HG03442 (cell line): Measurements from ENCODE around the gene NGFR.
"Not testable (repeated sequence)": the region's sequence is repeated elsewhere in the genome, so short reads cannot be mapped to it uniquely, and the experiment has no call there.

Source experiments
- ATAC-seq: cut with Tn5 transposase; IDR thresholded peaks from one replicate; pipeline ENCODE4 v1.9.1; 2021; ENCODE audit warnings: mild to moderate bottlenecking, moderate library complexity; ENCODE audit not compliant: unreplicated experiment

The NGFR gene

DNA sequence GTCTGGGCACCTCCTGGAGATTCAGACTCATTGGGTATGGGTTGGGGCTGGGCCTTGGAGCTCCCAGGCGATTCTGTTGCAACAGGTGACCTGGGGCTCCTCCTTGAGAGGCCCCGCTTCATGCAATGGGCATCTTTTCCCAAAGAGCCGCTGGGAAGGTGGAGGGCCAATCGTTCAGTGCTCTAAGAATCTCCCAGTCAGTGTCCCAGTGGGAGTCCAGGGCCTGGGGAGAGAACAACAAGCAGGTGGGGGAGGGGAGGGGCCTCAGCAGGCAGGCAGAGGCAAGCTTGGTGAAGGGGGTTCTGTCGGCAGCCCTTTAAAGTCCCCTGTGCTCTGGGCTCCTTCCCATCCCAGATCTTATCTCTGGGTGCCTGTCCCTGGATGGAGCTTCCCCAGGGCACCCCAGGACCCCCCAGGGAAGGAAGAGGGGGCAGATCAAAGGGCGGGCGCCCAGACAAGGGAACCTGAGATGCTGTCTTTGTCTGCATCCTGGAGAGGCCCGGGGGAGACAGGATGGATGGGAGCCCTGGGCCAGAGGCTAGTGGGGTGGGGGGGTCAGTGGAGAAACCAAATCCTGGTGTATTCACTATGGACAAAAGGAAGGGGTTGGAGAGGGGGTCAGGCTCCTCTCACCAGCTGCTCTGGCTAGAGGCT is 50.0 kb downstream of the NGFR start:
- no peak for ATAC-seq

DNA sequence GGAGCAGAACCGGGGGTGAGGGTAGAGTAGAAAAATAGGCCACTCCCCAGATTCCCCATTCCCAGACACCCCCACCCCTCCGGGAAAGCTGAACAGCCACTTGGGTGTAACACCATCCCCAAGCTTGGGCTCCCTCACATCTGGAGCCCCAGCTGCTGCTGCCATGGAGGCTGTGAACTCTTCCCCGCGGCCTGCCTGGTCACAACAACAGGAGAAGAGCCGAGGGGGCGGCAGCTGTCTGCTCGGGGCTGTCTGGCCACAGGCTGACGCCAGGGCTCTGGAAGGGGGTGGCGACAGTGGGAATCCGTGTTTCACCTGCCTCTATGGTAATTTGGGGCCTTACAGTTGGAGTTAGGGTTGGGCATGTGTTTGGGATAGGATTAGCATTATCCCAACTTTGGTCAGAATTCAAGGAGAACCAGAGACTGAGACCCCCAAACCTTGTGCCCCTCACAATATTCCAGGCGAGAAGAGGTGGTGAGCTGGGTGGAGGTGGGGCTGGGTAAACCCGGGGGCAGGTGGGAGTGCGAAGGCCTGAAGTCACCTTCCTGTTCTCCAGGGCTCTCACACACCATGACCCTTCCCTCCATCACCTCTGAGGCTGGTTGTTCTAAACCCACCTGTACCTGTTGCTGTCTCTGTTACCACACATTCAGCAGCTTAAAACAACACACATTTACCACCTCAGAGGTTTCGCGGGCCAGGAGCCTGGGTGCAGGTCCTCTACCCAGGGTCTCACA is 50.9 kb downstream of the NGFR start:
- no peak for ATAC-seq

DNA sequence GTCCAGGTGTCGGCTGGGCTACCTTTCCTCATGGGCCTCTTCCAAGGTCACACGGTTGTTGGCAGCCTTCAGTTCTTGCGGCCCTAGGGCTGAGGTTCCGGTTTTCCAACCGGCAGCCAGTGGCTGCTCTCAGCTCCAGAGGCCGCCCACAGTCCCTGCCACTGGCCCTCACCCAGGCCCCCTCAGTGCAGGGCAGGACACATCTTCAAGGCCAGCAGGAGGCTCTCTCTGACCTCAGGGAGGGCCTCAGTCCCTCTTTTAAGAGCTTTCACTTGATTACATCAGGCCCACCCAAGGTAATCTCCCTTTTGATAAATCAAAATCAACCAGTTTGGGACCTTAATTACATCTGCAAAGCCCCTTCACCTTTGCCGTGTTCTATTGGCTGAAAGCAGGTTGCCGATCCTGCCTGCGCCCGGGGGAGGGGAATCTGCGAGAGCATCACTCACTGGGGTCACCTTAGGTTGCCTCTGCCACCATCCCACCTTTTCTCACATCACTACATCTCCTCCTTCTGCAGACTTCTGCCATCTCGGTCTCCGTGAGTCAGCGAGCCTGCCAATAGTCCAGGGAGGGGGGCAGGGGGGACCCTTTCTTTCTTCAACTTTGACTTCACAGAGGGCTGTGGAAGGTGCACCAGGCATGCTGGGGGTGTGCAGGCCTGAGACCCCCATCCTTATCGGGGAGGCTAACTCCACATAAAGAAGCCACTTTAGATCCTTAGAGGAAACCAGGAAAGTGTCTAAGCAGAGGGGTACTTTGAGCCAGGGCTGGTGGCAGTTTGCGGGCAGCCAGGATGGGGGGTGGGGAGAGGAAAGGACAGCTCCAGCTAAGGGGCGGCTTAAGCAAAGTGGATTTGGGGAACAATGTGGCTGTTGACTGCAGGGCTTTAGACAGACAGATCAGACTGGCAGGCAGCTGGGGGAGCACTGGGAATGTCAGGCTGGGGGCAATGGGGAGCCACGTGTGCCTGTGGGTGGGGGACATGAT is 51.7 kb downstream of the NGFR start:
- ATAC-seq = no peak

DNA sequence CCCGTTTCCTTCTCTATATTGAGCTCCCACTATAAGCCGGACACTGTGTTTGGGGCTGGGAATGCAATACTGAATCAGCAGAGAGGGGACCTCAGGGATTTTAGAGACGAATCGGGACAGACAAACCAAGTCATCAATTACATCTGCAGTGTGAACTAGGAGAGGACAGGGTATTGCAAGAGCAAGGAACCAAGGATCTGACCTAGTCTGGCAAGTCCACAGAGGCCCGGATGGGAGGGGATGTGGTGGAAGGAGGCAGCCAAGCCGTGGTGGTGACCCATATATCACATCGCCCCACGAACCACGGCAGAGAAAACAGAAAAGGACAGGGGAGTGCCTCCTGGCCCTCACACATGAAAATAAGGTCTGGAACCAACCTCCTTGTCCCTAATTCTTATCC is 52.5 kb downstream of the NGFR start:
- ATAC-seq = no peak

DNA sequence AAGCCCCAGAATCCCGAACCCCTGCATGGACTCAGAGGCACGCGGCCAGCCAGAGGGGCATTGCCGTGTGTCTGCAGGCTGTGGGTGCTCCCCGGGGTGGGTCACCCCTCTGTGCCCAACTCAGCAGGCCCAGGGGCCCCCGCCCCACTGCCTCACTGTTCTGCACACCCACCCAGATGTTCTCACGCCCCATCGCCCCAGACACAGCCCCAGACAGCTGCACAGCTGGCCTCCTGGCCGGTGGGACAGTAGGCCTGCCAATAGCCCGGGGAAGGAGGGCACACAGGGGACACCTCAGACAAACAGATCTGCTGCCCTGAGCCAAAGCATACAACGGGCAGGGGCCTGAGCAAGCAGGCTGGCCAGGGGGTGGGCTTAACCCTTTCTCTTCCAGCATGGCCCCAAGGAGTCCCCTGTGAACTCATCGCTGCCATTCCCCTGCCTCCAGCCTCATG is 53.0 kb downstream of the NGFR start:
- ATAC-seq = no peak

DNA sequence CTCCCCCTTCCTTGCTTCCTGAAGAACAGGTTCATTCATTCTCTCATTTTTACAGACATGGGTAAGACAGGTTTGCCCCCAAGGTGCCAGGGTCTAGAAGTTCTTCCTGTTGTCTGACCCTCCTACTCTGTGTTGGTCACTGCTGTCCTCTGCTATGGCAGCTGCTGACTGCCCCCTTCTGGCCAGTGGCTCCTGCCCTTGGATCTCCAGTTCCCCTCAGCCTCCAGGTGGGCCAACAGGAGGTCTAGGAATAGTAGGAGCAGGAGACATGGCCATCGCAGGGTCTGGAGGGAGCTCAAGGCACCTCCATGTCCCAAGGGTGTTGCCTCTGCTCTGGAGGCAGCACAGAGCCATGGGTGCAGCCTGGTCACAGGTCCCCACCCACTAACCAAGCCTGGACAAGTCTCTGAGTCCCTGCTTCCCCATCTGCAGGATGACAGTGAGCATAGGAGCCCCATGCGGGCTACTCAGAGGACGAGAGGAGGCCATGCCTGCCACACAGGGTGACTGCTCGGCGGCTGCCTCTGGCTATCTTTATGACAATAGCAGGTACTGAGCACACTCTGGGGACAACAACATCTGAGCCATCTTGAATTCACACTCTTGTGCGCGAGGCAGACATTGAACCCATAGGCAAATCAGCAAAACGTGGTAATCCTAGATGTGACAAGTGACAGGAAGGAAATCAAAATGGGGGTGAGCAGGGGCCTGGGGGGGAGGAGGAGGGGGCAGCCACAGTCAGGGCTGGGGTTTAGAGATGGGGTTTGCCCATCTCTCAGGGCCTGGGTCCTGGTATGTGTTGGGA is 53.6 kb downstream of the NGFR start:
- ATAC-seq = no peak

DNA sequence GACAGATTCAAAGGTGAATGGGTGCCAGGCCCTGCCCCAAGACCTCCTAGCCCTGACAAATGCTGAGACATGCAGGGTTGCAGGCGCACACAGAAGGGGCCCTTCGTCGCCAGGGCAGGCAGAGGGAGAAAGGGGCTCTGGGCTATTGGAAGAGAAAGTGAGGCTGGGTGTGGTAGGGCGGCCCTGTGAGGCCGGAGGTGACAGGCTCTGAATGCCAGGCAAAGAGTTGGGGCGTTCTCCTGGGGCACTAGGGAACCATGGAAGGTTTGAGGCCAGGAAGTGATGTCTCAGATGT is 54.2 kb downstream of the NGFR start:
- ATAC-seq = no peak

DNA sequence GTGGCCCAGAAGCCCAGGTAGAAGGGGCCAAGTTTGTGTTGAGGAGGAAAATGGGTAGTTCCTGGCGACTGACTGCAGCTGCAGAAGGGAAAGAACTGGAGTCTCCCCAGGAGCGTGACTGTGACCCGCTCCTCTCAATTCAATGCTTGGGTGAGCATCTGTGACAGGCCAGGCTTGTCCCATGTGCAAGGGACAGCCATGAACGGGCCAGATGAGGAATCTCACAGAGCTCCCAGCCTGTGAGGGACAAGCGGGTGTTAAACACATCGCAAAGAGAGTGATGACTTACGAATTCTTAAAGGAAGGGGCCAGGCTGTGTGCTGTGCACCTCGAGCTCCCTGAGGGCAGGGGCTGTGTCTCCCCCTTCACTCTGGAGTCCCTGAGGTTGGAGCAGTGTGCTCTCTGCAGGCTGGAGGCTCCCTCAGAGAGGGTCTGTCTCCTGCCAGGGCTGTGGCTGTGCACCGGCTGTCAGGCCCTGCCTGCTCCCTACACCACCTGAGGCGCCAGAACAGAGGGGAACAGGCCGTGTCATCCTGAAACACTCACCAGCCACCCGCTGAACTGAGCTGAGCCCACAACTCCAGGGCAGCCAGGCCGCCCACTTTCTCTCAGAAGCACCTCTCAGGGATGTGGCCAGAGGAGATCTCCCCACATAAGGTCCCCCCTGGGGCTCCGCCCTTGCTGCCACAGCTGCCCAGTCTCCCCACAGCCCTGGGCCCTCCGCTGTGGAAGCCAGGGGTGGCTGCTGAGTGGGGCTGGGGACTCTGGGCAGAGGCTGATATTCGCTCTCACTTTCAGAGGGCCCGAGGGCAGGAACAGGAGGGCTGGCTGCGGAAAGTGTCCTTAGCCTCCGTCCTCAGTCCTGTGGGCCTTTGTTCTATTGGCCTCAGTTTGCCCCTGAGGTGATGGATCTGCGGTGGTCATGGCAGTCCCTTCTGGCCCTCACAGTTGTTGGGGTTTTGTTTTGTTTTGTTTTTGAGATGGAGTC is 54.9 kb downstream of the NGFR start:
- ATAC-seq = no peak

DNA sequence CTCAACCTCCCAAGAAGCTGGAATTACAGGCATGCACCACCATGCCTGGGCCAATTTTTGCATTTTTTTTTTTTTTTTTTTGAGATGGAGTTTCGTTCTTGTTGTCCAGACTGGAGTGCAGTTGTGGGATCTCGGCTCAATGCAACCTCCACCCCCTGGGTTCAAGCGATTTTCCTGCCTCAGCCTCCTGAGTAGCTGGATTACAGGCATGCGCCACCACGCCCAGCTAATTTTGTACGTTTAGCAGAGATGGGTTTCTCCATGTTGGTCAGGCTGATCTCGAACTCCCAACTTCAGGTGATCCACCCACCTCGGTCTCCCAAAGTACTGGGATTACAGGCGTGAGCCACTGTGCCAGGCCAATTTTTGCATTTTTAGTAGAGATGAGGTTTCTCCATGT is 55.7 kb downstream of the NGFR start:
- not testable (repeated sequence) for ATAC-seq

DNA sequence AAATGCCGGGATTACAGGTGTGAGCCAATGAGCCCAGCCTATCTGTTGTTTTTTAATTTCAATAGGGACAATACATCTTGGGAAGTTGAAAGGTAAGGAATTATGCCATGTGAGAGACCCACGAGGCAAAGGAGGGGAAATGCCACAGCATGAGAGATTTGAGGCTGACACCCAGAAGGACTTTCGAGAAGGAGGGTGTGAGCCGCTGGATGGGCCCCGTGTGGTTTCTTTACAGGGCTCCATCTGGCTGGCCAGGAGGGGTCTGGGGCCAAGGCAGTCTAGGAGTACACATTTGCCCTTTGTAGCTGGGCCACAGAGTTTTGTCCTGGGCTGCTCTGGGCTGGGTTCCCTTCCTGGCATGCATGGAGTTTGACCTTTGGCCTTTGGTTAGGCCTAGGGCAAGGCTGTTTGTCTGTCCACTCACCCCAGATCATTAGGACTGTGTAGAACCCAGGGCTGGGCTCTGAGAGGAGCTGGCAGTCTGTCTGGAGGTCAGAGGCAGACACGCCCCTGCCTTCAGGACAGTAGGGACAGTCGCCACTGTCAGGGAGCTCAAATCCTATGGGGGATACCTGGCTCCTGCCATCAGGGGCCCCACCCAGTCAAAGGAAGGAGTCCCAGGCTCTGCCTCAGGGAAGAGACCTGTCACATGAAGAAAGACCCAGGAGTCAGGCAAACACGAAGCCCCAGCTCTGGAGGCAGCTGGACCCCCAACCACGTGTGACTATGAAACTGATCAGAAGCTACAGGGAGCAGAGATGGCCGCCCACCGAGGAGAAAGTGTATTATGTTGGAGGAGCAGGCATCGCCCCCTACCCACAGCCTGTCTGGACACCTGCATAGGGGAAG is 56.4 kb downstream of the NGFR start:
- no peak for ATAC-seq

DNA sequence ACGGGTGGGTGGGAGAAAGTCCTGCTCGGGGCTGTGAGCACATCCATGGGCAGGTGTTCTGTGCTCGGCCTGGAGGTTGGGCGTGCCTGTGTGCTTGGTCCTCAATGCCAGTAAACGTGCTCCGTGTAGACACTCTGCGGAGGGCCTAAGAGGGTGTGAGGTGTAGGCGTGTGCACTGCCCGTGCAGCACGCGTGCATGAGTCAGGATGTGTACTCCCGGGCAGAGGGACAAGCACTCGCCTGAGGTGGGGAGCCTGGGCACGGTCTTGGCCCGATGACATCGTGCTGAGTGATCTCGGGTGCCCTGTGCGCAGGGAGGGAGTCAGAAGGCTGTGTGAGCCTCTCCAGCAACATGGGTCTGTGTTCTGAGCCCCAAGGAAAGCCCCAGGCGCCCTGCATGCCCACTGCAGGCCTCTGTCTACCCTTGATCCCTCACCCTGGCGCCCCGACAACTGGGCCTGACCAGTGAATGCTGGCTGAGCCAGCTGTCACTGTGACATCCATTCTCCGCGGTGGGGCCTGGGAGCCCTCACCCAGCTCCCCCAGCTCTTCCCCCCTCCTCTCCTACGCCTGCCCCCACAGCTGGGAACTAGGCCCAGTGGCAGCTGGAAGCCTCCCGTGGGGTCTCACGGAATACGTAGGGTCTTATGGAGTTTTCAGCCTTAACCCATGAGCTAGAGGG is 57.1 kb downstream of the NGFR start:
- ATAC-seq = no peak

DNA sequence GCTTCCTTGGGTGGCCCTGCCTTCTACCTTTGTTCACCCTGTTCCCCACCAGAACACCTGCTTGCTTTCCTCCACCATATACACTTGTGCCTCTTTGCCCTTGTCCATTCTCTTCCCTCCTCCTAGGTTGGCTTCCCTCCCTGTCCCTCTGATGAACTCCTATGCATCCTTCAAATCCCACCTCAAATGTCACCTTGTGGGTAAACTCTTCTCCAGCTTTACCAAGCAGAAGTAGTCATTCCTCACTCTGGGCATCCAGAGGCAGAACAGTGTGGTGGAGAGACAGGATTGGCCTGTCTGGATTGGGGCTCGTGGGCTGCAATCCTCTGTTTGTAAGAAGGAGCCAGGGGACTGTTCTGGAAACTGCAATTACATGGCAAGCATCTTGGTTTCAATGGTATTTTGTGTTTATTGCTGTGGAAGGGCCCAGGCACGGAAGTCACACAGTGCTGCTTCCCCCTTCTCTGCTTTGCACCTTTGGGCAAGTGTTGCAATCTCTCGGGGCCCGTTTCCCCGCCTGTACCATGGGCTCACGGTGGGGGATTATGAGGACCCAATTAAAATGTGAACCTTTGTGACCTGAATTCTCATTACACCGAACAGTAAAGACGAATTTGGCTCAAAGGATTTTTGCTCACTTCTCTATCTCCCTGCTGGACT is 58.7 kb downstream of the NGFR start:
- no peak for ATAC-seq

DNA sequence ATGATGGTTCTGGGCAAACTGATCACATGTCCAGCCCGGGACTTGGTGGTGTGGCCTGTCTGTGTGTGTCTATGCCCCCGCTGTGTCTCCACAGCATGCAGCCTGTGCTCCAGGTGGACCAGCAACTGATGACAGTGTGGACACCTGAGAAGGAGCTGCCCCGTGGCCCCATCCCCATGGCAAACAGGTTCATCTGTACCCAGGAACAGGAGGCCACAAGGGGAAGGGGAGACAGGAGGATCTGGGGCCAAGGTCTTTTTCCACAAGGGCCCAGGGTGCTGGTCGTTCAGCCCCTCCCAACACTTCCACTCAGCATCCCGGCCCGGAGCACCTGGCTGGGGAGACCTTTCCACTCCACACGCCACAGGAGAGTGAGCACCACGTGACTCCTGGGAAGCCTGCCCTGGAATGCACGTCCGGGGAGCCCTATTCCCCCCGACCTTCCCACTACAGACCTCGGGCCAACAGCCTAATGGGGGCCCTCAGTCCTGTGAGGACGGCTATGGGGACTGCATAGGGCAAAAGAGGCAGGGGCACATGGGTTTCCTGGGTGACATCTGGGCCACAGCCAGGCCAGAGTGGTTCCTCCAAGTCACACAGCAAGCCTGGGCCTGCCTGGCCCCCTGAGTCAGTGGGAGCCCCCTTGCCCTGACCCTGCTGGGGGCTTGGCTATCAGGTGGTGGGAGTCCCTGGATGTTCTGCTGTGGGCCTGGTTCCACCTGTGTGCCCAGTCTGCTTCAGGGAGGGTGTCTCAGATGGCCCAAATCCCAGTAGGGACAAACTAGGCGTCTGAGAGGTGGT is 59.8 kb downstream of the NGFR start:
- ATAC-seq = no peak

DNA sequence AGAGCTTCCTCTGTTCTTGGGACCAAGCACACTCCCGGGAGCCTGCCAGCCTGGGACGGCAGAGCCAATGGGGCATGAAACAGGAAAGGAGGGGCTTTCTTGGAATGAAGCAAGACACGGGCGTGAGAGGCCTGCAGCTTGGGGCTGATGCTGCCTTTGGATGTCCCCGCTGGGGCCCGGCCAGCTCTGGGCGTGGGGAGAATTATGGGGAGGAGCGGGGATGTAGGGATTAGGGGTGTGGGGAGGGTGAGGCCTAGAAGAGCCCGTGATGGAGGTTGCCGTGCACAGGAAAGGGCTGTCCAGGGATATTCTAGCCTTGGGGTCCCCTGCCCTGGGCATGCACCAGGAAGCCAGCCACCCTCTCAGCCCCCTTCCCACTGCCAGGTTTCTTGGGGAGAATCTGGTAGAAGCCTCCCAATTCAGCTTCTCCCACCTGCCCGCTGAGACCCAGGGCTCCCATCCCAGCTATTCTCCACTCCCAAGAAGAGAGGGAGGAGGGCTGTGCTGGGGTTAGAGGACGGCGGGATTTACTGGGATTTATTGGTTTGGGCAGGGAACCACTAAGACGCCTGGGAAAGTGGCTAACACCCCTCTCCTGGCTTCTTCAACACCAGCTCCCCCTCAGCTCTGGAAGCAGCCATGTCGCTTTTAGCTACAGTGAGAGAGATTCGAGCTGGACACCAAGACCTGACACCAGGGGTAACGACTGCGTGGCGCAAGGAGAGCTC is 60.6 kb downstream of the NGFR start:
- ATAC-seq = no peak

DNA sequence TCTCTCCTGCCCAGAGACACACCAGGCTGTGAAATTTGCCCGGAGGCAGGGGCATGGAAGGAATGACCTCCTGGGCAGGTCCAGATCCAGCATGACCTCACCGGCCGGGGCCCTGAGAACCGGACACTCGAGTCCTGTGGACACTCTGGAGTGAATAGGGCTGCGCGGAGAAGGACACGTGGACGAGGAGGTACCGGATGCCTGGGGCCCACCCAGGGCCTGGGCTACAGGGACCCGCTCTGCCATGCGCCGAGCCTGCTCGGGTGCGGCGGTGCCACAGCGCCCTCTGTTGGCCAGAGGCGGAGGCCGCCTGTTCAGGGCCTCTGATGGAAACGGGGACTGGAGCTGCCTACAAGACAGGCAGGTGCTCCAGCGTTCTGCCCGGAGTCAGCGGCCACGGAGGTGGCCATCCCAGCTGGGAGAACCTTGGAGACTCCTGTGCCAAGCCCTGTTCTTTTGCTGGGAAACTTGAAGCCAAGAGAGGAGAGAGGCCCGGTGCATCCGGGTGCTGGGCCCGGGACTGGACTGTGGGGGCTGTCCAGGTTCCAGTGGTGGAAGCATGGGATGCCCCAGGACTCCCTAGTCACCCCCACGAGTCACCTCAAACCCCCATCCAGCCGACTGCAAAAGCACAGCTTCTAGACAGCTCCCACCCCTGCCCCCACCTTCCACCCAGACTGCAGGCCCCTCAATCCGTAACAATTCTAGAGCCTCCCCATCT is 61.3 kb downstream of the NGFR start:
- ATAC-seq = peak; percentile 50
